ENCODE results near the gene TH. TPM values are rescaled to one million over a fixed set of nuclear protein-coding genes. Genes with fewer than 3 reads are reported as not detected.

TH gene
- total and polyA plus RNA-seq, 2 experiments from 2014 or later, result 0.34 TPM; not detected in 1

- 0 out of 2 replicates have a peak, but pooled peaks cover 6% of the 10 kb centered on the region for H3F3A ChIP-seq (replicated peaks; ENCODE audit: low read depth)
- Mint-ChIP-seq H3K9me3 (no peaks in the 10 kb centered on the region), H3K27ac (no peak overlapping the region), H3K4me3 (no peak overlapping the region), H3K4me1 (peaks cover 6% of the 10 kb centered on the region; the same call in 1 of the 3 replicates), H3K36me3 (ENCODE audit: low read depth) (no peaks in the 10 kb centered on the region), H3K27me3 (ENCODE audit: insufficient read depth, low read depth, poor library complexity) (peaks cover 11% of the 10 kb centered on the region)
- no peak overlapping the region for H2AFZ ChIP-seq
- no peaks in the 10 kb centered on the region for H3K4me1 ChIP-seq (ENCODE audit: insufficient read depth)
- no peak for TF ChIP-seq ZNF462 (CRISPR knock-in tag; IDR thresholded peaks at IDR 0.05)
- no peak for TF ChIP-seq EZH2 (IDR thresholded peaks at IDR 0.05; ENCODE audit: low read depth, unreplicated experiment)
- no peak for TF ChIP-seq STAT1 (IDR thresholded peaks at IDR 0.05; ENCODE audit: unreplicated experiment)
- no peak for TF ChIP-seq ETS1 (IDR thresholded peaks at IDR 0.05)
- TF ChIP-seq JUNB (IDR thresholded peaks at IDR 0.05; ENCODE audit: unreplicated experiment), result no peak
- TF ChIP-seq, protein P1, sequence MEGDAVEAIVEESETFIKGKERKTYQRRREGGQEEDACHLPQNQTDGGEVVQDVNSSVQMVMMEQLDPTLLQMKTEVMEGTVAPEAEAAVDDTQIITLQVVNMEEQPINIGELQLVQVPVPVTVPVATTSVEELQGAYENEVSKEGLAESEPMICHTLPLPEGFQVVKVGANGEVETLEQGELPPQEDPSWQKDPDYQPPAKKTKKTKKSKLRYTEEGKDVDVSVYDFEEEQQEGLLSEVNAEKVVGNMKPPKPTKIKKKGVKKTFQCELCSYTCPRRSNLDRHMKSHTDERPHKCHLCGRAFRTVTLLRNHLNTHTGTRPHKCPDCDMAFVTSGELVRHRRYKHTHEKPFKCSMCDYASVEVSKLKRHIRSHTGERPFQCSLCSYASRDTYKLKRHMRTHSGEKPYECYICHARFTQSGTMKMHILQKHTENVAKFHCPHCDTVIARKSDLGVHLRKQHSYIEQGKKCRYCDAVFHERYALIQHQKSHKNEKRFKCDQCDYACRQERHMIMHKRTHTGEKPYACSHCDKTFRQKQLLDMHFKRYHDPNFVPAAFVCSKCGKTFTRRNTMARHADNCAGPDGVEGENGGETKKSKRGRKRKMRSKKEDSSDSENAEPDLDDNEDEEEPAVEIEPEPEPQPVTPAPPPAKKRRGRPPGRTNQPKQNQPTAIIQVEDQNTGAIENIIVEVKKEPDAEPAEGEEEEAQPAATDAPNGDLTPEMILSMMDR (conservative IDR thresholded peaks at IDR 0.05; ENCODE audit: low read depth in 2 of 2), result no peak
- TF ChIP-seq, protein P2, sequence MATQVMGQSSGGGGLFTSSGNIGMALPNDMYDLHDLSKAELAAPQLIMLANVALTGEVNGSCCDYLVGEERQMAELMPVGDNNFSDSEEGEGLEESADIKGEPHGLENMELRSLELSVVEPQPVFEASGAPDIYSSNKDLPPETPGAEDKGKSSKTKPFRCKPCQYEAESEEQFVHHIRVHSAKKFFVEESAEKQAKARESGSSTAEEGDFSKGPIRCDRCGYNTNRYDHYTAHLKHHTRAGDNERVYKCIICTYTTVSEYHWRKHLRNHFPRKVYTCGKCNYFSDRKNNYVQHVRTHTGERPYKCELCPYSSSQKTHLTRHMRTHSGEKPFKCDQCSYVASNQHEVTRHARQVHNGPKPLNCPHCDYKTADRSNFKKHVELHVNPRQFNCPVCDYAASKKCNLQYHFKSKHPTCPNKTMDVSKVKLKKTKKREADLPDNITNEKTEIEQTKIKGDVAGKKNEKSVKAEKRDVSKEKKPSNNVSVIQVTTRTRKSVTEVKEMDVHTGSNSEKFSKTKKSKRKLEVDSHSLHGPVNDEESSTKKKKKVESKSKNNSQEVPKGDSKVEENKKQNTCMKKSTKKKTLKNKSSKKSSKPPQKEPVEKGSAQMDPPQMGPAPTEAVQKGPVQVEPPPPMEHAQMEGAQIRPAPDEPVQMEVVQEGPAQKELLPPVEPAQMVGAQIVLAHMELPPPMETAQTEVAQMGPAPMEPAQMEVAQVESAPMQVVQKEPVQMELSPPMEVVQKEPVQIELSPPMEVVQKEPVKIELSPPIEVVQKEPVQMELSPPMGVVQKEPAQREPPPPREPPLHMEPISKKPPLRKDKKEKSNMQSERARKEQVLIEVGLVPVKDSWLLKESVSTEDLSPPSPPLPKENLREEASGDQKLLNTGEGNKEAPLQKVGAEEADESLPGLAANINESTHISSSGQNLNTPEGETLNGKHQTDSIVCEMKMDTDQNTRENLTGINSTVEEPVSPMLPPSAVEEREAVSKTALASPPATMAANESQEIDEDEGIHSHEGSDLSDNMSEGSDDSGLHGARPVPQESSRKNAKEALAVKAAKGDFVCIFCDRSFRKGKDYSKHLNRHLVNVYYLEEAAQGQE (IDR thresholded peaks at IDR 0.05; ENCODE audit: unreplicated experiment), result no peak
- TF ChIP-seq EZH2phosphoT487 (IDR thresholded peaks at IDR 0.05; ENCODE audit: unreplicated experiment), result no peak
- TF ChIP-seq ZNF114 (CRISPR knock-in tag; IDR thresholded peaks at IDR 0.05), result no peak
- no peak for TF ChIP-seq POLR2AphosphoS5 (IDR thresholded peaks at IDR 0.05; ENCODE audit: low read depth)
- TF ChIP-seq ZNF331 (CRISPR knock-in tag; IDR thresholded peaks at IDR 0.05; ENCODE audit: low read depth), result no peak
- no peak for TF ChIP-seq CREB1 (CRISPR knock-in tag; IDR thresholded peaks at IDR 0.05; ENCODE audit: low read depth)
- no peak for TF ChIP-seq NANOG (IDR thresholded peaks at IDR 0.05; ENCODE audit: borderline replicate concordance)
- H3K4me2 ChIP-seq, result no peak overlapping the region
- H3K79me2 ChIP-seq (replicated peaks; ENCODE audit: insufficient read depth), result no peaks in the 10 kb centered on the region
- no peak overlapping the region for H3K27ac ChIP-seq (ENCODE audit: low read depth)
- H3K4me3 ChIP-seq, result no peak overlapping the region
- no peaks in the 10 kb centered on the region for H3K27me3 ChIP-seq (ENCODE audit: insufficient read depth)
- H3K9me2 ChIP-seq (ENCODE audit: insufficient read depth), result no peaks in the 10 kb centered on the region
- no peak for ATAC-seq
- no peak for DNase-seq (ENCODE audit: low spot score)
- no peaks in the 10 kb centered on the region for H3K36me3 ChIP-seq (ENCODE audit: insufficient read depth)
- no peaks in the 10 kb centered on the region for H4K20me1 ChIP-seq (replicated peaks; ENCODE audit: insufficient read depth)
These were observed 18.5 kb upstream of the TH start for GRCh38 chr11:2189938-2190656.

Measured in GM23338 (cell line).